ENCODE results near the gene HSPA12B. TPM values are rescaled to one million over a fixed set of nuclear protein-coding genes. Genes with fewer than 3 reads are reported as not detected.

The HSPA12B gene
- total and polyA plus RNA-seq, 2 of the 13 experiments (the other 11 are each of a cell fraction or from before 2014, with no cell fraction given): 0.01 TPM; not detected in 1

GRCh38 chr20:3797592-3798372, 65.3 kb downstream of the HSPA12B start (continued):
- peak; percentile 9; the same call in 1 of the 2 replicates for TF ChIP-seq ZNF710 (CRISPR knock-in tag; IDR thresholded peaks at IDR 0.05; ENCODE audit: borderline replicate concordance)
- no peak for TF ChIP-seq MIXL1 (CRISPR knock-in tag; IDR thresholded peaks at IDR 0.05)
- TF ChIP-seq ZNF333 (CRISPR knock-in tag; IDR thresholded peaks at IDR 0.05; ENCODE audit: borderline replicate concordance): no peak
- no peak for TF ChIP-seq ETS1 (CRISPR knock-in tag; IDR thresholded peaks at IDR 0.05)
- no peak for TF ChIP-seq PBX2 (CRISPR knock-in tag; IDR thresholded peaks at IDR 0.05)
- no peak for TF ChIP-seq ATF7 (IDR thresholded peaks at IDR 0.05)
- TF ChIP-seq ATF7 (CRISPR knock-in tag; IDR thresholded peaks at IDR 0.05): no peak
- no peak for TF ChIP-seq HINFP (CRISPR knock-in tag; IDR thresholded peaks at IDR 0.05; ENCODE audit: low read depth)
- no peak for TF ChIP-seq SP4 (CRISPR knock-in tag; IDR thresholded peaks at IDR 0.05)
- TF ChIP-seq JUND (CRISPR knock-in tag; IDR thresholded peaks at IDR 0.05): no peak
- TF ChIP-seq MXD3 (CRISPR knock-in tag; IDR thresholded peaks at IDR 0.05): no peak
- no peak for TF ChIP-seq GMEB1 (CRISPR knock-in tag; IDR thresholded peaks at IDR 0.05; ENCODE audit: borderline replicate concordance)

All from HepG2 (cell line).